LNCaP clone FGC (cell line): ENCODE measurements around the gene HLA-DRB5.

Experiments
- DNase-seq: peaks from one replicate; pipeline ENCODE4 v3.0.0-alpha.2; 2011; ENCODE audit warnings: low read depth
- H3K4me3 ChIP-seq: 2 replicates; pipeline ENCODE4 v1.5.1; 2011; ENCODE audit warnings: mild to moderate bottlenecking, low read depth, low read length, control low read depth
- CTCF ChIP-seq: IDR thresholded peaks from 2 replicates; pipeline ENCODE4 v1.5.1; 2012; ENCODE audit warnings: mild to moderate bottlenecking; ENCODE audit not compliant: control insufficient read depth, insufficient read depth; ENCODE audit errors: extremely low read depth

The HLA-DRB5 gene

GRCh38 chr6:32565511-32565910 lies 35.4 kb upstream of the HLA-DRB5 start:
- TF ChIP-seq CTCF, result no peak
- no peak for DNase-seq
- no peak overlapping the region for H3K4me3 ChIP-seq

GRCh38 chr6:32562940-32563339 lies 32.9 kb upstream of the HLA-DRB5 start:
- no peak overlapping the region for H3K4me3 ChIP-seq
- TF ChIP-seq CTCF, result no peak
- DNase-seq, result no peak

GRCh38 chr6:32559747-32560146 lies 29.7 kb upstream of the HLA-DRB5 start:
- H3K4me3 ChIP-seq, result no peak overlapping the region
- TF ChIP-seq CTCF, result no peak
- no peak for DNase-seq

- no peak for DNase-seq
- TF ChIP-seq CTCF, result 0 out of 2 replicates have a peak, but pooled peaks have one; percentile 33
- no peak overlapping the region for H3K4me3 ChIP-seq
Measured at GRCh38 chr6:32558426-32559057, 28.5 kb upstream of the HLA-DRB5 start.

GRCh38 chr6:32554116-32554965 lies 24.3 kb upstream of the HLA-DRB5 start:
- no peak overlapping the region for H3K4me3 ChIP-seq
- DNase-seq, result no peak
- no peak for TF ChIP-seq CTCF

- TF ChIP-seq CTCF, result no peak
- no peak overlapping the region for H3K4me3 ChIP-seq
- DNase-seq, result no peak
Measured at GRCh38 chr6:32553037-32553742, 23.1 kb upstream of the HLA-DRB5 start.
